Esophagus squamous epithelium (tissue), 4 donors: ENCODE results near the gene TPM4.

Experiments
- POLR2A ChIP-seq, 4 donors: fragments of 450-650 bp; IDR thresholded peaks; one replicate each; pipeline ENCODE4 v1.6.1; 2017; ENCODE audit warnings: antibody characterized with exemption in 4 of 4, mild to moderate bottlenecking in 4 of 4, moderate library complexity in 3 of 4
- TF ChIP-seq, protein P1 (sequence below), 6 experiments: fragments of 450-650 bp in 4 of 6; fragments of 200-600 bp in 2 of 6; sonication (generic) in 2 of 6; IDR thresholded peaks; one replicate each; pipeline ENCODE4 v1.5.1; 2016 to 2019; ENCODE audit warnings: antibody characterized with exemption in 6 of 6, mild to moderate bottlenecking in 4 of 6, moderate library complexity in 4 of 6

DNA sequence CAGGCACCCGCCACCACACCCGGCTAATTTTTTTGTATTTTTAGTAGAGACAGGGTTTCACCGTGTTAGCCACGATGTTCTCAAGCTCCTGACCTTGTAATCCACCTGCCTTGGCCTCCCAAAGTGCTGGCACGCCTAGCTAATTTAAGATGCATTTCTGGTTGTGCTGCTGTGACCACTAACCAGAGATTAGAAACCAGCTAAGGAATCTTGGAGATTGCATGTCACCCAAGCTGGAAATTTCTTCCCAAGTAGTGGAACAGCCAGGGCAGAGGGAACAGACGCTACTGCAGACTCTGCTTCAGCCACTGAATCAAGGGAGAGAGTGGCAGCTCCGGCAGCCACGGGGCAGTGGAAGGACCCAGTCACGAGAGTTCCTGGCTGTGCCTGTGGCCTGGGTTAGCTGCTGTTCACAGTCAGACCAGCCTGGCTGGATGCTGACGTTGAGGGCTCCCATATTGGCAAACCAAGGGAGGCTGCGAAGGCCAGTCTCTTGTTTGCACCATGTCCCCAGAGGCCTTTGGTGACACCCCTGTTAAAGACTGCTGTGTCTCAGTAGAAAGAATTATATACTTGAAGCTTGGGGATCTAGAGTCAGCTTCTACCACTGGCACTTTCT lies 7.9 kb downstream of the TPM4 start:
- TF ChIP-seq, protein P1, sequence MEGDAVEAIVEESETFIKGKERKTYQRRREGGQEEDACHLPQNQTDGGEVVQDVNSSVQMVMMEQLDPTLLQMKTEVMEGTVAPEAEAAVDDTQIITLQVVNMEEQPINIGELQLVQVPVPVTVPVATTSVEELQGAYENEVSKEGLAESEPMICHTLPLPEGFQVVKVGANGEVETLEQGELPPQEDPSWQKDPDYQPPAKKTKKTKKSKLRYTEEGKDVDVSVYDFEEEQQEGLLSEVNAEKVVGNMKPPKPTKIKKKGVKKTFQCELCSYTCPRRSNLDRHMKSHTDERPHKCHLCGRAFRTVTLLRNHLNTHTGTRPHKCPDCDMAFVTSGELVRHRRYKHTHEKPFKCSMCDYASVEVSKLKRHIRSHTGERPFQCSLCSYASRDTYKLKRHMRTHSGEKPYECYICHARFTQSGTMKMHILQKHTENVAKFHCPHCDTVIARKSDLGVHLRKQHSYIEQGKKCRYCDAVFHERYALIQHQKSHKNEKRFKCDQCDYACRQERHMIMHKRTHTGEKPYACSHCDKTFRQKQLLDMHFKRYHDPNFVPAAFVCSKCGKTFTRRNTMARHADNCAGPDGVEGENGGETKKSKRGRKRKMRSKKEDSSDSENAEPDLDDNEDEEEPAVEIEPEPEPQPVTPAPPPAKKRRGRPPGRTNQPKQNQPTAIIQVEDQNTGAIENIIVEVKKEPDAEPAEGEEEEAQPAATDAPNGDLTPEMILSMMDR (IDR thresholded peaks at IDR 0.05), result no peak
- TF ChIP-seq POLR2A (IDR thresholded peaks at IDR 0.05), result no peak
